NT2/D1 (cell line): Measurements from ENCODE around the gene RCOR1.

Source experiments
- YY1 ChIP-seq: IDR thresholded peaks from 2 replicates; pipeline ENCODE4 v1.6.1; 2011; ENCODE audit not compliant: insufficient read length, insufficient read depth
- ZNF274 ChIP-seq: IDR thresholded peaks from 2 replicates; pipeline ENCODE4 v1.6.1; 2011; ENCODE audit warnings: mild to moderate bottlenecking, low read depth, low read length

DNA sequence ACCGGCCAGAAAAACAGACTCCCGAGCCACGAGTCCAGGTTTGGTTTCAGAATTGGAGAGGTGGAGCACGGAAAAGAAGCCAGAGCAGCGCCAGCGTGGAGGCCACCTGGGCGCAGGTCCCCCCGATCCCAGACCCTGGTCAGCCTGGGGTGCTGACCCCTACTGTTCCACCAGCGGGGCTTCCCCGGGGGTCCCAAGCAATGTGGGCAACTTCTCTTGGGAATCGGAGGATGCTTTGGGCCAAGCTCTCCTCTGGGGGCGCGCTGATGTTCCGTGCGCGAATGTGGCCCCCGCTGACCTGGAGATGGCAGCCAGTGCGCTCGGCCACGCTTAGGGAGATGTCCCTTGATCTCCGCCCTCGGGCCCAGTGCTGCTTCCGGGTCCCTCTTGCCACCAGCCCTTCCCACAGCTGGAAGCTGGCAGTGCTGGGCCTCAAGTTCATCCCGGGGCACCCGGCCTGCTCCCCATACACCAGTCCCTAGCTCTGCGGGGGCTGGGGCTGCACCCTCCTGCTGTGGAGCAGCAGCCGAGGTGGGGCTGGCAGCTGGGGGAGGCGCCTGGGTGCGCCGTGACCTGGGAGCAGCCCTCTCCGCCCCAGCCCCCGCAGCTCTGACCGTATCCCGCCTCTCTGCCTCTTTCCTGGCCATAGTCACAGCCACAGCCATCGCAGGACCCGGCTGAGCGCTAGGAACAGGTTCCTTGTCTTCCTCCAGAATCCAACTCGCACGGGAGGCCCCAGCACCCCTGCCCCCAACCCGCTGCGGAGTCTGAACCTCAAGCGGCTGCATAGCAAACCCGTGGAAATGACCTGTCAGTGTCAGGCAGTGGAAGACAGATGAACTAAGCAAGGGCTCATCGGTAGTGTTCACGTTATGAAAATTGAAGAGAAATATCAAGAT, 91.2 kb downstream of the RCOR1 start:
- TF ChIP-seq YY1 (no peak), ZNF274 (no peak)
